SU-DHL-6 (cell line): ENCODE results near the gene TRIM24.

Experiments
- H2AFZ ChIP-seq: fragments of 200-600 bp; sonication (generic); 2 replicates; pipeline ENCODE4 v1.6.1; 2014; ENCODE audit warnings: low read depth, mild to moderate bottlenecking, moderate library complexity, mixed read lengths, antibody characterized with exemption, low read length; ENCODE audit not compliant: severe bottlenecking
- H3F3A ChIP-seq: fragments of 200-600 bp; shearing (Covaris generic); 2 replicates; pipeline ENCODE4 v1.6.0; 2016; ENCODE audit warnings: antibody characterized with exemption, mild to moderate bottlenecking; ENCODE audit not compliant: insufficient read depth
- H3K27ac ChIP-seq: fragments of 200-600 bp; sonication (generic); 2 replicates; pipeline ENCODE4 v1.5.1; 2016; ENCODE audit warnings: low read depth, mild to moderate bottlenecking, low read length, moderate library complexity, mixed read lengths
- H3K27me3 ChIP-seq: fragments of 200-600 bp; sonication (generic), shearing (Covaris generic); 2 replicates; pipeline ENCODE4 v1.6.0; 2014; ENCODE audit warnings: mild to moderate bottlenecking, low read length
- H3K36me3 ChIP-seq: fragments of 200-600 bp; sonication (generic); 2 replicates; pipeline ENCODE4 v1.6.1; 2014; ENCODE audit warnings: mild to moderate bottlenecking, low read length, mixed read lengths
- H3K4me2 ChIP-seq: fragments of 300-600, 200-600 bp; shearing (Covaris generic), sonication (generic); 2 replicates; pipeline ENCODE4 v1.6.0; 2014; ENCODE audit warnings: low read length, low read depth, mild to moderate bottlenecking; ENCODE audit not compliant: poor library complexity, severe bottlenecking
- H3K4me3 ChIP-seq: fragments of 200-600 bp; sonication (generic); 2 replicates; pipeline ENCODE4 v1.5.1; 2014; ENCODE audit warnings: antibody characterized with exemption, low read length, mild to moderate bottlenecking, mixed read lengths; ENCODE audit not compliant: insufficient read depth, poor library complexity, severe bottlenecking
- H3K79me2 ChIP-seq: fragments of 200-600 bp; sonication (generic); 2 replicates; pipeline ENCODE4 v1.6.1; 2014; ENCODE audit warnings: mild to moderate bottlenecking, low read length, moderate library complexity; ENCODE audit not compliant: insufficient read depth
- H3K9ac ChIP-seq: fragments of 200-600 bp; sonication (generic); 2 replicates; pipeline ENCODE4 v1.7.0; 2014; ENCODE audit warnings: mild to moderate bottlenecking, low read length
- H3K9me2 ChIP-seq: fragments of 200-600 bp; sonication (generic); replicated peaks from 2 replicates; pipeline ENCODE4 v1.6.1; 2014; ENCODE audit warnings: low read length; ENCODE audit not compliant: insufficient read depth
- H3K9me3 ChIP-seq: fragments of 200-600 bp; sonication (generic); 2 replicates; pipeline ENCODE4 v1.6.1; 2014; ENCODE audit warnings: low read length, mixed read lengths; ENCODE audit not compliant: insufficient read depth
- H4K20me1 ChIP-seq: fragments of 200-600 bp; sonication (generic); 2 replicates; pipeline ENCODE4 v1.6.1; 2014; ENCODE audit warnings: low read depth, mild to moderate bottlenecking, antibody characterized with exemption, low read length, moderate library complexity, mixed read lengths
- EZH2phosphoT487 ChIP-seq: fragments of 200-600 bp; sonication (generic), shearing (Covaris generic); conservative IDR thresholded peaks from 2 replicates; pipeline ENCODE4 v1.6.1; 2018; ENCODE audit warnings: mild to moderate bottlenecking, antibody characterized with exemption, low read length, moderate library complexity, mixed read lengths
- TF ChIP-seq, protein P1 (sequence below): fragments of 200-600 bp; sonication (generic); IDR thresholded peaks from one replicate; pipeline ENCODE4 v1.5.1; 2017; ENCODE audit warnings: antibody characterized with exemption, mild to moderate bottlenecking, low read length, moderate library complexity; ENCODE audit not compliant: insufficient read depth, poor library complexity, severe bottlenecking

The TRIM24 gene

DNA sequence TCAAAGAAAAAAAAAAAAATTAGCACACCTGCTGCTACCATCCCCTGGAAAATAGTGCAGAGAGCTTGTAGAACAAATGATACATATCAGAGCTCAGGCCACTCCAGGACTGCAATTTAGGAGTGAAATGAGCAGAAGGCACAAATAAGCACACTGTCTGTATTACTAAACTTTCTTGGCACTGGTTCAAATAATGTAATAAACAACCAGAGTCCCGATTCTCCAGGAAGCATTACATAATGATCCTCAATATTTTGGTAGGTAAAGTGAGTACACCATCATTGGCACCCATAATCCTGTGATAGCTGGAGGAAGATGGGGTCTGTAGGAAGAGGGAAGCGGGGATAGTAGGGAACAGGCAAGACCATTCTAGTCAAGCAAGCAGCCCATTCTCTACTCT, 166.8 kb downstream of the TRIM24 start:
- no peaks in the 10 kb centered on the region for H3K9me3 ChIP-seq
- no peak overlapping the region for H2AFZ ChIP-seq
- no peaks in the 10 kb centered on the region for H3K27me3 ChIP-seq
- no peaks in the 10 kb centered on the region for H3F3A ChIP-seq
- H3K9me2 ChIP-seq = no peaks in the 10 kb centered on the region
- no peaks in the 10 kb centered on the region for H3K36me3 ChIP-seq
- H4K20me1 ChIP-seq = no peaks in the 10 kb centered on the region
- H3K4me3 ChIP-seq = no peak overlapping the region
- no peak overlapping the region for H3K9ac ChIP-seq
- TF ChIP-seq, protein P1, sequence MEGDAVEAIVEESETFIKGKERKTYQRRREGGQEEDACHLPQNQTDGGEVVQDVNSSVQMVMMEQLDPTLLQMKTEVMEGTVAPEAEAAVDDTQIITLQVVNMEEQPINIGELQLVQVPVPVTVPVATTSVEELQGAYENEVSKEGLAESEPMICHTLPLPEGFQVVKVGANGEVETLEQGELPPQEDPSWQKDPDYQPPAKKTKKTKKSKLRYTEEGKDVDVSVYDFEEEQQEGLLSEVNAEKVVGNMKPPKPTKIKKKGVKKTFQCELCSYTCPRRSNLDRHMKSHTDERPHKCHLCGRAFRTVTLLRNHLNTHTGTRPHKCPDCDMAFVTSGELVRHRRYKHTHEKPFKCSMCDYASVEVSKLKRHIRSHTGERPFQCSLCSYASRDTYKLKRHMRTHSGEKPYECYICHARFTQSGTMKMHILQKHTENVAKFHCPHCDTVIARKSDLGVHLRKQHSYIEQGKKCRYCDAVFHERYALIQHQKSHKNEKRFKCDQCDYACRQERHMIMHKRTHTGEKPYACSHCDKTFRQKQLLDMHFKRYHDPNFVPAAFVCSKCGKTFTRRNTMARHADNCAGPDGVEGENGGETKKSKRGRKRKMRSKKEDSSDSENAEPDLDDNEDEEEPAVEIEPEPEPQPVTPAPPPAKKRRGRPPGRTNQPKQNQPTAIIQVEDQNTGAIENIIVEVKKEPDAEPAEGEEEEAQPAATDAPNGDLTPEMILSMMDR = no peak
- no peak for TF ChIP-seq EZH2phosphoT487
- no peaks in the 10 kb centered on the region for H3K79me2 ChIP-seq
- H3K27ac ChIP-seq = no peak overlapping the region
- no peak overlapping the region for H3K4me2 ChIP-seq

- no peak overlapping the region for H3K4me2 ChIP-seq
These were observed 167.3 kb downstream of the TRIM24 start for GRCh38 chr7:138627361-138627760.

GRCh38 chr7:138630059-138630610, 170.1 kb downstream of the TRIM24 start:
- no peak overlapping the region for H3K4me3 ChIP-seq
- no peaks in the 10 kb centered on the region for H3K9me3 ChIP-seq
- TF ChIP-seq, protein P1 = no peak
- no peak for TF ChIP-seq EZH2phosphoT487
- no peaks in the 10 kb centered on the region for H3K27me3 ChIP-seq
- no peaks in the 10 kb centered on the region for H3F3A ChIP-seq
- H2AFZ ChIP-seq = no peak overlapping the region
- no peaks in the 10 kb centered on the region for H3K79me2 ChIP-seq
- H4K20me1 ChIP-seq = no peaks in the 10 kb centered on the region
- H3K9ac ChIP-seq = no peak overlapping the region
- H3K36me3 ChIP-seq = no peaks in the 10 kb centered on the region
- H3K27ac ChIP-seq = no peak overlapping the region
- H3K9me2 ChIP-seq = no peaks in the 10 kb centered on the region
- no peak overlapping the region for H3K4me2 ChIP-seq

More at GRCh38 chr7:138627361-138627760, 167.3 kb downstream of the TRIM24 start:
- TF ChIP-seq, protein P1 = no peak
- no peak for TF ChIP-seq EZH2phosphoT487
- Histone ChIP-seq H4K20me1 (no peaks in the 10 kb centered on the region), H3K4me3 (no peak overlapping the region), H3K9ac (no peak overlapping the region), H3K9me3 (no peaks in the 10 kb centered on the region), H2AFZ (no peak overlapping the region), H3K79me2 (no peaks in the 10 kb centered on the region), H3K9me2 (no peaks in the 10 kb centered on the region), H3K27ac (no peak overlapping the region), H3F3A (no peaks in the 10 kb centered on the region), H3K27me3 (no peaks in the 10 kb centered on the region), H3K36me3 (no peaks in the 10 kb centered on the region)
